Heart left ventricle (tissue), 16 donors: Measurements from ENCODE around the gene RIN3. TPM values are rescaled to one million over a fixed set of nuclear protein-coding genes. Genes with fewer than 3 reads are reported as not detected.
"Not testable (repeated sequence)": the region's sequence is repeated elsewhere in the genome, so short reads cannot be mapped to it uniquely, and the experiment has no call there.

Experiments used
- ATAC-seq, 4 donors: fragments of 200-7000 bp; cut with Tn5 transposase; one replicate each; pipeline ENCODE4 v1.9.1; 2020 to 2022; ENCODE audit warnings: moderate library complexity in 4 of 4, mild to moderate bottlenecking in 3 of 4, moderate number of reproducible peaks in 1 of 4
- DNase-seq, 5 donors: peaks; one replicate each; pipeline ENCODE4 v3.0.0-alpha.2; 2020
- H3K27ac ChIP-seq, 12 donors: fragments of 200-600 bp; sonication (generic) in 4 of 12; one replicate each; pipeline versions ENCODE4 v1.5.0 to v1.8.0; 2016 to 2022; ENCODE audit warnings: mild to moderate bottlenecking in 2 of 12
- H3K27me3 ChIP-seq, 9 donors: fragments of 200-600 bp; sonication (generic) in 2 of 9; one replicate each; pipeline versions ENCODE4 v1.5.1 to v1.8.0; 2016 to 2022; ENCODE audit warnings: mild to moderate bottlenecking in 3 of 9
- H3K36me3 ChIP-seq, 9 donors: fragments of 200-600 bp; sonication (generic) in 2 of 9; one replicate each; pipeline versions ENCODE4 v1.5.0 to v1.8.0; 2018 to 2022; ENCODE audit warnings: mild to moderate bottlenecking in 2 of 9
- H3K4me1 ChIP-seq, 12 donors: fragments of 200-600 bp; sonication (generic) in 4 of 12; one replicate each; pipeline versions ENCODE4 v1.5.0 to v1.8.0; 2016 to 2022; ENCODE audit warnings: mild to moderate bottlenecking in 3 of 12
- H3K4me3 ChIP-seq, 12 donors: fragments of 200-600 bp; sonication (generic) in 4 of 12; one replicate each; pipeline versions ENCODE4 v1.5.0 to v1.8.0; 2017 to 2022; ENCODE audit warnings: mild to moderate bottlenecking in 9 of 12, moderate library complexity in 4 of 12
- H3K9me3 ChIP-seq, 12 donors: fragments of 200-600 bp; sonication (generic) in 4 of 12; one replicate each; pipeline versions ENCODE4 v1.5.0 to v1.8.0; 2016 to 2022; ENCODE audit warnings: mild to moderate bottlenecking in 1 of 12
- POLR2A ChIP-seq, 2 donors: fragments of 450-650 bp; IDR thresholded peaks; one replicate each; pipeline ENCODE4 v1.6.1; 2017; ENCODE audit warnings: antibody characterized with exemption in 2 of 2, mild to moderate bottlenecking in 2 of 2, moderate library complexity in 2 of 2
- WGBS, 4 donors: extraction: QIAGEN DNeasy Blood & Tissue Kit in 2 of 4; methylation state at CpG; one replicate each; pipeline versions ENCODE4 v1.1.5 to v1.1.7; 2013 to 2018; 5-methylcytosine and 5-hydroxymethylcytosine counted together
- intact Hi-C, 10 donors: fragments of 100-400 bp; cut with DNase I; formaldehyde crosslinking; loops; one replicate each; pipeline versions ENCODE4 v1.11.1 to v1.14.2; 2022
- polyA plus RNA-seq, 2 donors: library from polyadenylated mRNA; stranded (reverse); fragments of 200-250 nt; gene quantifications; one replicate each; pipeline ENCODE4 v1.2.3, GENCODE V29; 2013
- total RNA-seq, 9 donors: library from RNA; depleted of rRNA in 2 of 9; stranded (reverse); fragments of >200 nt in 2 of 9; fragmentation: NEBNext Ultra II Directional in 3 of 9; extraction: Animal tissue kit (Norgen Biotek cat#: 25700) in 3 of 9; gene quantifications; one replicate each; pipeline versions ENCODE4 v1.1.0 to v1.2.4, GENCODE V29; 2016 to 2023
- TF ChIP-seq, protein P1 (sequence below), 12 donors: fragments of 200-600 bp; sonication (generic) in 4 of 12; IDR thresholded peaks; one replicate each; pipeline versions ENCODE4 v1.5.0 to v1.8.0; 2018 to 2022; ENCODE audit warnings: antibody characterized with exemption in 12 of 12, mild to moderate bottlenecking in 5 of 12
- donor health status: ischemic (EF 13 %, LVEDD 7.1; RV severe dilation, severe dysfunction).
- donor health status: healthy with polysubstance abuse.
- donor health status: DM: no; HTN: yes; CAD: no.
- donor health status: DM: no; HTN: no; CAD: no.
- donor health status: ischemic (EF 25% LVEDD 6.9; RV normal size, moderate dysfunction).
- donor health status: ischemic (EF 25% LVEDD 5.7; RV mildly dilated, moderate dysfunction).
- donor health status: healthy.
- donor health status: DM: yes; HTN: yes; CAD: no.
- donor health status: ischemic (EF 35%, LVEDD 5.7; RV mildly dilated, moderate dysfunction).
- donor health status: nonischemic (EF 11% LVEDD 7.7; RV severe dilation, severe dysfunction).
- donor health status: DM: yes; HTN: yes; CAD: no.
- donor health status: PGD.
- donor health status: ischemic (EF 29% LVEDD 5.4; RV normal size, mild dysfunction).
- donor health status: nonischemic (EF 23%, LVEDD 6.1; RV moderate dilation, normal function).

Gene RIN3
- total and polyA plus RNA-seq, 11 donors: 8.6 to 37.0 (median 12.7) TPM

DNA sequence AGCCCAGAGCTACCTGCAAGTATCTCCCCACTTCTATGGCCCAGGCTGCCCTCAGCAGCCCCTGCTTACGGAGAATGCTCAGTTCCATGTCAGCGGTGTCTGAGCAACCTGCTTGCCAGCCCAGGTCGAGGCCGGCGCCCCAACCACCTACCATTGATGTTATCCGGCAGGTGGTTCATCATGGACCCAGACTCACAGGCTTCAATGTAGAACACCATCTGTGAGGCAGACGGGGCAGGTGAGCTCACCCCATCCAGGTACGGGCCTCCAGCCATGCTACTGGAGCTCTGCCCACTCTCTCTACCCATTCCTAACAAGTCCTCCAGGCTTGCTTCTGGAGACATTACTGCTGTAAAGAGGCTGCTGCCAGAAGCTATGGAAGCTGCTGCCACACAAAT is 199.1 kb downstream of the RIN3 start:
- no peaks in the 10 kb centered on the region for H3K27me3 ChIP-seq
- peaks cover 0 to 91% (median 67%) of the 10 kb centered on the region in 9 donors for H3K36me3 ChIP-seq
- H3K4me3 ChIP-seq: no peak overlapping the region
- WGBS, 4 donors: 89 to 100% (median 98%) methylated on average over 5 to 8 of the region's 8 CpGs
- H3K27ac ChIP-seq: no peak overlapping the region
- DNase-seq (no peak), ATAC-seq (peak in 1 of 4 donors; percentile 20)
- TF ChIP-seq, protein P1, sequence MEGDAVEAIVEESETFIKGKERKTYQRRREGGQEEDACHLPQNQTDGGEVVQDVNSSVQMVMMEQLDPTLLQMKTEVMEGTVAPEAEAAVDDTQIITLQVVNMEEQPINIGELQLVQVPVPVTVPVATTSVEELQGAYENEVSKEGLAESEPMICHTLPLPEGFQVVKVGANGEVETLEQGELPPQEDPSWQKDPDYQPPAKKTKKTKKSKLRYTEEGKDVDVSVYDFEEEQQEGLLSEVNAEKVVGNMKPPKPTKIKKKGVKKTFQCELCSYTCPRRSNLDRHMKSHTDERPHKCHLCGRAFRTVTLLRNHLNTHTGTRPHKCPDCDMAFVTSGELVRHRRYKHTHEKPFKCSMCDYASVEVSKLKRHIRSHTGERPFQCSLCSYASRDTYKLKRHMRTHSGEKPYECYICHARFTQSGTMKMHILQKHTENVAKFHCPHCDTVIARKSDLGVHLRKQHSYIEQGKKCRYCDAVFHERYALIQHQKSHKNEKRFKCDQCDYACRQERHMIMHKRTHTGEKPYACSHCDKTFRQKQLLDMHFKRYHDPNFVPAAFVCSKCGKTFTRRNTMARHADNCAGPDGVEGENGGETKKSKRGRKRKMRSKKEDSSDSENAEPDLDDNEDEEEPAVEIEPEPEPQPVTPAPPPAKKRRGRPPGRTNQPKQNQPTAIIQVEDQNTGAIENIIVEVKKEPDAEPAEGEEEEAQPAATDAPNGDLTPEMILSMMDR (IDR thresholded peaks at IDR 0.05): no peak
- no peak for TF ChIP-seq POLR2A (IDR thresholded peaks at IDR 0.05)
- peaks cover 0 to 6% (median 0%) of the 10 kb centered on the region in 12 donors for H3K4me1 ChIP-seq
- no peaks in the 10 kb centered on the region for H3K9me3 ChIP-seq
- intact Hi-C loops: loop anchor here in 1 of 10 donors (5.0 kb wide), 1 partner anchor 75 kb away; no protein-coding TSS in a partner anchor

DNA sequence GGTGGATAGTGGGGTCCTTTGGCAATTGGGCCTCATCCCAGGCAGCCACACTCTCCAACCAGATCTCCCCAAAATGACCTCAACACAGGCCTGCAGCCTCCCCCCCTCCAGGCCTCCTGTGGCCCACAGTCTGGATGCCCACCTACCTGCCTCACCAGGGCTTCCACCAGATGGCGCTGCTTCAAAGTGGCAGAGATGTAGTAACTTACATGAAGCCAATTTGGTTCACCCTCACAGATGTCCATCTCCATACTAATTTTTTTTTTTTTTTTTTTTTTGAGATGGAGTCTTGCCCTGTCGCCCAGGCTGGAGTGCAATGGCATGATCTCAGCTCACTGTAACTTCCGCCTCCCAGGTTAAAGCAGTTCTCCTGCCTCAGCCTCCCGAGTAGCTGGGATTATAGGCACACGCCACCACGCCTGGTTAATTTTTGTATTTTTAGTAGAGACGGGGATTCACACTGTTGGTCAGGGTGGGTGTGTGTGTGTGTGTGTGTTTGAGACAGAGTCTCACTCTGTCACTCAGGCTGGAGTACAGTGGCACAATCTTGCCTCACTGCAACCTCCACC is 201.2 kb downstream of the RIN3 start:
- not testable (repeated sequence) for H3K27me3 ChIP-seq, H3K9me3 ChIP-seq, H3K4me3 ChIP-seq, H3K27ac ChIP-seq
- Histone ChIP-seq H3K36me3 (peaks cover 0 to 73% (median 51%) of the 10 kb centered on the region in 9 donors), H3K4me1 (peaks cover 0 to 18% (median 0%) of the 10 kb centered on the region in 12 donors)
- peak; percentile 61 to 81 (median 75) for ATAC-seq
- intact Hi-C loops: loop anchor here in 9 of 10 donors (1.0 to 5.0 kb wide), 6 partner anchors 66 to 72 kb away; no protein-coding TSS in a partner anchor
- WGBS, 4 donors: 74 to 80% (median 78%) methylated on average over 7 of the region's 7 CpGs
- TF ChIP-seq, protein P1 (IDR thresholded peaks at IDR 0.05): peak; percentile 63 to 78 (median 72)
- DNase-seq: peak; percentile 72 to 88 (median 79)

DNA sequence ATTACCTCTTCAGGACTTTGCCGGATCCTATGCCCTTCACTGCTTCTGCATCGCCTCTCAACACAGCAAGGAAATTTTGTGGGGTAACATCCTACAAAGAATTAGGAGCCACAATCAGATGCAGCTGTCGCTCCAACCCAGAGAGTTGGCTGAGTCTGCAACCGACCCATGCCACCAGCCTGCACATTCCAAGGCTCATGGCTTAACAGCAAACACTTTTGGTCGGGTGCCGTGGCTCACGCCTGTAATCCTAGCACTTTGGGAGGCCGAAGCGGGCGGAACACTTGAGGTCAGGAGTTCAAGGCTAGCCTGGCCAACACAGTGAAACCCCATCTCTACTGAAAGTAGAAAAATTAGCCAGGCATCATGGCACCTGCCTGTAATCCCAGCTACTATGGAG is 202.6 kb downstream of the RIN3 start:
- WGBS, 4 donors: 91 to 96% (median 94%) methylated on average over 10 of the region's 10 CpGs
- TF ChIP-seq, protein P1 (IDR thresholded peaks at IDR 0.05): no peak
- TF ChIP-seq POLR2A (IDR thresholded peaks at IDR 0.05): no peak
- H3K4me1 ChIP-seq: peaks cover 0 to 31% (median 2%) of the 10 kb centered on the region in 12 donors
- no peak overlapping the region for H3K4me3 ChIP-seq
- intact Hi-C loops: loop anchor here in 1 of 10 donors (2.0 kb wide), 1 partner anchor 67 kb away; no protein-coding TSS in a partner anchor
- H3K27me3 ChIP-seq: no peaks in the 10 kb centered on the region
- peaks cover 0 to 60% (median 43%) of the 10 kb centered on the region in 9 donors for H3K36me3 ChIP-seq
- no peak for ATAC-seq
- DNase-seq: no peak
- H3K9me3 ChIP-seq: peaks cover 0 to under 1% (median 0%) of the 10 kb centered on the region in 12 donors
- no peak overlapping the region for H3K27ac ChIP-seq

DNA sequence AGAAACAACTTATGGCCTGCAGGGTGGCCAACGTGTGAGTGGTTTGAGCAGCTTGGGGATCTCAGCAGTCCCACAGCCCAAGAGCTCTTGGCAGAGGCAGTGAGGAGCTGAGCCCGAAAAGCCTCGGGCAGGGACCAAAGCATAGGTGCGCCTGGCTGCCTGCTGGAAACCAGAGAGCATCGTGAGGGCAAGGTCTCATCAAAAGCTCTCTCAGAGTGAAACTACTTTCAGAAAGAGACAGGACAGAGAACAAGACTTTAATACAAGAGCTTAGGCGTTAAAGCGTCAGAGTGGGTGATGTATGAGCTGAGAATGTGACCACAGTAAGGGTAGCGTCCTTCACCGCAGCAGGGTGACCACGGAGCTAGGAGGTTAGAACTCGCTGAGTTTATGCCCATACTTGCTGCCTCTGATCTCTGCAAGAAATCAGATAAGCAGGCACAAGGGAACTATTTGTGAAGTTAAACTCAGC is 204.0 kb downstream of the RIN3 start:
- Histone ChIP-seq H3K9me3 (peaks cover 0 to 3% (median 0%) of the 10 kb centered on the region in 12 donors), H3K4me1 (peaks cover 0 to 34% (median 2%) of the 10 kb centered on the region in 12 donors), H3K36me3 (peaks cover 0 to 48% (median 31%) of the 10 kb centered on the region in 9 donors), H3K27ac (peak overlapping the region in 1 of 12 donors; percentile 63), H3K27me3 (no peaks in the 10 kb centered on the region), H3K4me3 (no peak overlapping the region)
- ATAC-seq: no peak
- no peak for DNase-seq
- intact Hi-C loops: loop anchor here in 1 of 10 donors (2.0 kb wide), 1 partner anchor 65 kb away; no protein-coding TSS in a partner anchor
- TF ChIP-seq POLR2A (IDR thresholded peaks at IDR 0.05): no peak
- TF ChIP-seq, protein P1 (IDR thresholded peaks at IDR 0.05): no peak
- 83 to 90% (median 85%) methylated on average over 11 of the region's 11 CpGs for WGBS, 4 donors
